Mesendoderm (in vitro differentiated cells): ENCODE data around the gene SLC39A11.

Source experiments
- DNase-seq: peaks from one replicate; pipeline ENCODE4 v3.0.0; 2013
- H2AK5ac ChIP-seq: 2 replicates; pipeline ENCODE4 v1.6.1; 2013; ENCODE audit warnings: low read length, inconsistent platforms
- H2BK120ac ChIP-seq: 2 replicates; pipeline ENCODE4 v1.6.1; 2013; ENCODE audit warnings: low read depth, mild to moderate bottlenecking, low read length, moderate library complexity, mixed read lengths
- H2BK15ac ChIP-seq: replicated peaks from 2 replicates; pipeline ENCODE4 v1.6.1; 2013; ENCODE audit warnings: low read depth, mild to moderate bottlenecking, moderate library complexity
- H2BK5ac ChIP-seq: 2 replicates; pipeline ENCODE4 v1.6.1; 2013; ENCODE audit warnings: low read length, inconsistent platforms
- H3K18ac ChIP-seq: 2 replicates; pipeline ENCODE4 v1.6.1; 2013; ENCODE audit warnings: mild to moderate bottlenecking, low read length, mixed read lengths
- H3K23ac ChIP-seq: one replicate; pipeline ENCODE4 v1.6.1; 2013; ENCODE audit warnings: low read length
- H3K27ac ChIP-seq: 2 replicates; pipeline ENCODE4 v1.5.1; 2013; ENCODE audit warnings: low read depth, mild to moderate bottlenecking, inconsistent platforms, low read length, moderate library complexity
- H3K27me3 ChIP-seq: 2 replicates; pipeline ENCODE4 v1.6.1; 2013; ENCODE audit warnings: low read length, control low read depth, mild to moderate bottlenecking, inconsistent platforms; ENCODE audit not compliant: insufficient read depth, poor library complexity
- H3K36me3 ChIP-seq: 2 replicates; pipeline ENCODE4 v1.6.1; 2013; ENCODE audit warnings: low read length, inconsistent platforms; ENCODE audit not compliant: control insufficient read depth, insufficient read depth
- H3K4ac ChIP-seq: one replicate; pipeline ENCODE4 v1.6.1; 2013; ENCODE audit warnings: low read depth, mild to moderate bottlenecking, low read length, moderate library complexity
- H3K4me1 ChIP-seq: 2 replicates; pipeline ENCODE4 v1.6.1; 2013; ENCODE audit warnings: low read depth, low read length, inconsistent platforms; ENCODE audit not compliant: control insufficient read depth
- H3K4me2 ChIP-seq: 2 replicates; pipeline ENCODE4 v1.6.1; 2013; ENCODE audit warnings: low read length
- H3K4me3 ChIP-seq: 2 replicates; pipeline ENCODE4 v1.5.1; 2013; ENCODE audit warnings: mild to moderate bottlenecking, low read length
- H3K56ac ChIP-seq: one replicate; pipeline ENCODE4 v1.6.1; 2013; ENCODE audit warnings: low read length
- H3K79me1 ChIP-seq: 2 replicates; pipeline ENCODE4 v1.6.1; 2013; ENCODE audit warnings: low read length, inconsistent platforms
- H3K79me2 ChIP-seq: 2 replicates; pipeline ENCODE4 v1.6.1; 2013; ENCODE audit warnings: mild to moderate bottlenecking, low read length; ENCODE audit not compliant: control insufficient read depth, insufficient read depth
- H3K9ac ChIP-seq: 2 replicates; pipeline ENCODE4 v1.6.1; 2013; ENCODE audit warnings: low read length, inconsistent platforms
- H4K5ac ChIP-seq: one replicate; pipeline ENCODE4 v1.6.1; 2013; ENCODE audit warnings: low read length
- H4K8ac ChIP-seq: one replicate; pipeline ENCODE4 v1.6.1; 2013; ENCODE audit warnings: low read depth, mild to moderate bottlenecking, control low read depth, low read length, moderate library complexity
- WGBS: extraction: QIAGEN DNeasy Blood & Tissue Kit; methylation state at CpG from one replicate; pipeline ENCODE4 v1.1.7; 2013; ENCODE audit warnings: low lambda C conversion rate, missing lambda C conversion rate; ENCODE audit not compliant: insufficient coverage; ENCODE audit errors: extremely low coverage; 5-methylcytosine and 5-hydroxymethylcytosine counted together

The SLC39A11 gene

DNA sequence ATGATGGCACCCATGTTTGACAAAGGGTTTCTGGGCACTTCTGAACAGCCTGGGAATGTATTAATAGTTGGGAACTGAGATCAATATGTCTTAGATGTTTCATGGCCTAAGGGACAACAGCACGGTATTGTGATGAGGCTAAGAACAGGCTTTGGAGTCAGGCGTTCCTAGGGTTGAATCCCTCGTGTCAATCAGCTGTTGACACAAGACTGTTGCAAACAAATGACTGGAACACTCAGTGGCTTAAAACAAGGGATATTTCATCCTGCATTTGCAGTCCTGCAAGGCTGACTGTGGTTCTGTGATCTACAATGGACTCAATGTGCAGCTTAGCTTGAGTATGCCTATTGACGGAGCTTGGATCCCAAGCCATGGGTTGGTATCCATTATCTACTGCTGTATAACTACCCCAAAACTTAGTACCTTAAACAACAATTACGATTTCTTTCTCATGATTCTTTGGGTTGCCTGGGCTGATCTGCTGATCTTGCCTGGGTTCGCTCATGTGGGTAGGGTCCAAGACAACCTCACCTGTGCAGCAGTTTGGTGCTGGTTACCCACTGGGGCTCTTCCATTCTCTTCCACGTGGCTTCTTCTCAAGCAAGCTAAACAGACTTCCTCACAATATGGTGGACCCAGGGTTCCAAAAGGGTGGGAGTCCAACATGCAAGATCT, 472.4 kb downstream of the SLC39A11 start:
- no peaks in the 10 kb centered on the region for H3K79me2 ChIP-seq
- H3K79me1 ChIP-seq, result no peaks in the 10 kb centered on the region
- no peak overlapping the region for H2BK120ac ChIP-seq
- H4K8ac ChIP-seq, result no peak overlapping the region
- H3K27me3 ChIP-seq, result no peaks in the 10 kb centered on the region
- WGBS, result no CpG with 5 or more reads among the region's 7 CpGs
- no peaks in the 10 kb centered on the region for H3K36me3 ChIP-seq
- H3K27ac ChIP-seq, result no peak overlapping the region
- H3K9ac ChIP-seq, result no peak overlapping the region
- no peak overlapping the region for H3K4ac ChIP-seq
- no peak overlapping the region for H3K18ac ChIP-seq
- no peak overlapping the region for H3K23ac ChIP-seq
- no peak overlapping the region for H2AK5ac ChIP-seq
- no peak overlapping the region for H2BK5ac ChIP-seq
- H3K4me1 ChIP-seq, result peaks cover 4% of the 10 kb centered on the region
- no peak for DNase-seq
- H3K4me2 ChIP-seq, result no peak overlapping the region
- H3K4me3 ChIP-seq, result no peak overlapping the region
- H3K56ac ChIP-seq, result no peak overlapping the region
- H4K5ac ChIP-seq, result no peak overlapping the region
- H2BK15ac ChIP-seq, result no peak overlapping the region

DNA sequence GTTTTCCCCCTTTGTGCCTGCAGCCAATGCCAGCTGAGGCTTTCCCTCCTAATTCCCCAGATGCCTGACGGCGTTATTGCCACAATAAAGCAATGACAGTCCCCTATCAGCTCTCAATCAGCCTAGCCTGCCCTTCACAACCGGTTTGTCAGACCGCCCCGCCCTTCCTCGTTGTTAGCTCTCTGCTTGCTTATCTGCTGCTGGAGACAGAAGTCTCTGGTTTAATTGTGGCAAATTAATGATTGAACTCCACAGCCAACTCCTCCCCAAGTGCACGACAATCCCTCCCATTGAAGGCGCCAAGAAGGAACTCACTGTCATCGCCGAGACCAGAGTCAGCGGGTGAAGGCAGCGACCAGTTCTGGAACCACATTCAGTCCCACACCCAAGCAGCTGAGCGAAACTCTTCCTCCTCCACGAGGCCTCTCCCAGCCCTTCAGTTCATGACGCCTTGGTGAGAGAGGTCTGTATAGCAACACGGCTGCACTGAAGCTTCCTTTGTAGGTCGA, 474.4 kb downstream of the SLC39A11 start:
- peak; percentile 56 for DNase-seq
- H3K18ac ChIP-seq, result no peak overlapping the region
- H3K79me2 ChIP-seq, result no peaks in the 10 kb centered on the region
- WGBS, result no CpG with 5 or more reads among the region's 17 CpGs
- H3K4me1 ChIP-seq, result peaks cover 4% of the 10 kb centered on the region
- no peak overlapping the region for H3K4ac ChIP-seq
- no peaks in the 10 kb centered on the region for H3K27me3 ChIP-seq
- no peak overlapping the region for H2BK15ac ChIP-seq
- H3K27ac ChIP-seq, result no peak overlapping the region
- no peak overlapping the region for H2BK5ac ChIP-seq
- H2AK5ac ChIP-seq, result no peak overlapping the region
- no peak overlapping the region for H3K4me3 ChIP-seq
- no peak overlapping the region for H3K9ac ChIP-seq
- no peaks in the 10 kb centered on the region for H3K79me1 ChIP-seq
- H4K5ac ChIP-seq, result no peak overlapping the region
- H3K4me2 ChIP-seq, result no peak overlapping the region
- peak overlapping the region; percentile 76 for H3K23ac ChIP-seq
- H2BK120ac ChIP-seq, result no peak overlapping the region
- H3K36me3 ChIP-seq, result no peaks in the 10 kb centered on the region
- H3K56ac ChIP-seq, result peak overlapping the region; percentile 66
- no peak overlapping the region for H4K8ac ChIP-seq

DNA sequence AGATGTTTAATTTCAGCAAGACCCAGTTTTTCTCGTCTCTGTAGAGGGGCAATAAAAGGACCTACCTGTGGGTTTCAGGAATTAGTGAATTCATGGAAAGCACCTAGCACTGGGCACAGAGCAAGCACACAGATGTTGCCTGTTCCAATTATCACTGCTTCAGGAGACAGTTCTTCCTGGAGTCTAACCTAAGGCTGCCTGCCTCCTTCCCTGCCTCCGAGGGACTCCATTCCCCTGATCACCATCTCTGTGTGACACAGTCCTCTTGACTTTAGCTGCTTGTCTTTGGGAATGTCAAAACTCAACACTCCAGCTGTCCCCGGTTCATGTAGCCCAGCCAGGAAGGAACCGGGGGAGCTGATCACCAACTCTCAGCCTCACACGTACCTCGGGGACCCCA, 474.9 kb downstream of the SLC39A11 start:
- H3K4me1 ChIP-seq, result peaks cover 4% of the 10 kb centered on the region
- H3K4ac ChIP-seq, result no peak overlapping the region
- H2BK15ac ChIP-seq, result no peak overlapping the region
- no peak overlapping the region for H3K23ac ChIP-seq
- no peak overlapping the region for H3K4me3 ChIP-seq
- no peak overlapping the region for H3K18ac ChIP-seq
- no peak overlapping the region for H3K56ac ChIP-seq
- H3K36me3 ChIP-seq, result no peaks in the 10 kb centered on the region
- H4K5ac ChIP-seq, result no peak overlapping the region
- no CpG with 5 or more reads among the region's 6 CpGs for WGBS
- H3K27me3 ChIP-seq, result no peaks in the 10 kb centered on the region
- no peaks in the 10 kb centered on the region for H3K79me2 ChIP-seq
- no peak for DNase-seq
- no peak overlapping the region for H3K4me2 ChIP-seq
- no peaks in the 10 kb centered on the region for H3K79me1 ChIP-seq
- H2BK5ac ChIP-seq, result no peak overlapping the region
- H3K27ac ChIP-seq, result no peak overlapping the region
- no peak overlapping the region for H3K9ac ChIP-seq
- no peak overlapping the region for H2BK120ac ChIP-seq
- H2AK5ac ChIP-seq, result no peak overlapping the region
- no peak overlapping the region for H4K8ac ChIP-seq

DNA sequence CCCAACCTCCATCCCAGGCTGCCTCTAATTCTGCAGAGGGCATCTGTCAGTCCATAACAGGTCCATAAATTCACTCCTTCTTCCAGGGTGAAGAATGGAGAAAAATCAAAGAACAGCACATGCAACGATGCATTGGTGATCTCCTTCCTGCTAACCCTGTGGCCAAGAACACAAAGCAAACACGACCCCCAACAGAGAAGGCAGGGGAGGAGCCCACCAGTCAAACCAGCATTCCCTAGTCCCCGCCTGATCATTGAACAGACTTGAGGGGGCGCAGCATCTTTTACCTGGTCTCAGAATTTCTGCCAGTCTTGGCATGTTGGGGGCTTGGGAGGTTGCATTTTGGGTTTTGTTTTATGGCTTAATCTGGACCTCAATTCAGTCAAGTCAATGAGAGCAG, 476.0 kb downstream of the SLC39A11 start:
- H3K27me3 ChIP-seq, result no peaks in the 10 kb centered on the region
- H3K36me3 ChIP-seq, result no peaks in the 10 kb centered on the region
- H3K27ac ChIP-seq, result no peak overlapping the region
- H2BK5ac ChIP-seq, result no peak overlapping the region
- no peaks in the 10 kb centered on the region for H3K79me2 ChIP-seq
- no peak overlapping the region for H2BK120ac ChIP-seq
- WGBS, result no CpG with 5 or more reads among the region's 4 CpGs
- H3K4me1 ChIP-seq, result peaks cover 4% of the 10 kb centered on the region
- H3K79me1 ChIP-seq, result no peaks in the 10 kb centered on the region
- H2AK5ac ChIP-seq, result no peak overlapping the region
- no peak overlapping the region for H3K23ac ChIP-seq
- H3K9ac ChIP-seq, result no peak overlapping the region
- H3K4me3 ChIP-seq, result no peak overlapping the region
- peak; percentile 50 for DNase-seq
- no peak overlapping the region for H2BK15ac ChIP-seq
- H3K4me2 ChIP-seq, result no peak overlapping the region
- no peak overlapping the region for H4K5ac ChIP-seq
- H3K18ac ChIP-seq, result no peak overlapping the region
- H3K4ac ChIP-seq, result no peak overlapping the region
- no peak overlapping the region for H3K56ac ChIP-seq
- H4K8ac ChIP-seq, result no peak overlapping the region

GRCh38 chr17:72615627-72615991, 476.9 kb downstream of the SLC39A11 start:
- H2AK5ac ChIP-seq, result no peak overlapping the region
- H3K4ac ChIP-seq, result no peak overlapping the region
- H4K5ac ChIP-seq, result no peak overlapping the region
- H3K79me1 ChIP-seq, result no peaks in the 10 kb centered on the region
- no peak overlapping the region for H2BK15ac ChIP-seq
- no peak overlapping the region for H2BK5ac ChIP-seq
- no peak overlapping the region for H4K8ac ChIP-seq
- DNase-seq, result no peak
- no CpG with 5 or more reads among the region's 6 CpGs for WGBS
- no peak overlapping the region for H3K18ac ChIP-seq
- no peaks in the 10 kb centered on the region for H3K36me3 ChIP-seq
- no peak overlapping the region for H3K56ac ChIP-seq
- no peak overlapping the region for H3K4me2 ChIP-seq
- no peaks in the 10 kb centered on the region for H3K79me2 ChIP-seq
- no peak overlapping the region for H3K27ac ChIP-seq
- H3K23ac ChIP-seq, result no peak overlapping the region
- H3K9ac ChIP-seq, result no peak overlapping the region
- no peaks in the 10 kb centered on the region for H3K27me3 ChIP-seq
- peaks cover 4% of the 10 kb centered on the region for H3K4me1 ChIP-seq
- H3K4me3 ChIP-seq, result no peak overlapping the region
- H2BK120ac ChIP-seq, result no peak overlapping the region
